ENCODE data around the gene DHCR7. TPM values are rescaled to one million over a fixed set of nuclear protein-coding genes. Genes with fewer than 3 reads are reported as not detected.

The DHCR7 gene
- total RNA-seq, 1 donor from 2014 or later, result 31.2 TPM

- DNase-seq (ENCODE audit: low spot score), result no peak
- intact Hi-C loops (cut with DNase I), result no loop called here
Observed at GRCh38 chr11:71395263-71395560, 53.0 kb downstream of the DHCR7 start.

DNA sequence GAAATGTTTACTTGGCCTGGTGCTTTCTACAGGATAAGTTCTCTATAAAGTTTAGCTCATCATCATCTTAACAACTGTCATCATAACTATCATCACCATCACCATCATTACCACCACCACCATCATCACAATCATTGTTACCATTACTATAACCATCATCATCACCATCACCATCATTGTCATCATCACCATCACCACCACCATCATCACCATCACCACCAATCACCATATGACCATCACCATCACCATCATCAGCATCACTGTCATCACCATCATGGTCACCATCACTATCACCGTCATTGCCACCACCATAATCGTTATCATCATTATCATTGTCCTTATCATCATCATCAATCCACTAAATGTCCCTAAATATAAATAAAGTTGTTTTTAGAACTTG lies 54.9 kb downstream of the DHCR7 start:
- no peak for DNase-seq (ENCODE audit: low spot score)
- intact Hi-C loops (cut with DNase I), result no loop called here

GRCh38 chr11:71391796-71392195 lies 56.4 kb downstream of the DHCR7 start:
- DNase-seq (ENCODE audit: low spot score), result no peak
- intact Hi-C loops (cut with DNase I), result no loop called here

DNA sequence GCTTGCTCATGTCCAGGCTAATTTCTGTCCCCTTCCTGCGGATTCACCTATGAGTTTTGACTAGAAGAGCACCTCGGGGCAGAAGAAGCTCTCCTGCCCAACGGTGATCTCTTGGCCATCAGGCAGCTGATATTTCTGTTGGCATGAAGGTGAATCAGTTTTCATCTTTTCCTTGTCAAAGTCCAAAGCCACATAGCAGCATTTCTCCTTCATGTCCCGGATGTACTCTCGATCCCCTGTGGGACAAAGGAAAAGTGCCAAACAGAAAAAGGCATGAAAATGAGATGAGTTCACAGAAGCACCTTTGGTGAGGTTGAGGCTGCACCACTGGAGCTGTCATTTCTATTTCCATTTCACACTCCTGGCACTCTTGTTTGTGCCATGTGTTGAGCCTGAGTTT lies 56.8 kb downstream of the DHCR7 start:
- intact Hi-C loops (cut with DNase I), result no loop called here
- no peak for DNase-seq (ENCODE audit: low spot score)

- intact Hi-C loops (cut with DNase I), result no loop called here
- DNase-seq (ENCODE audit: low spot score), result no peak
Observed at GRCh38 chr11:71388637-71389235, 59.5 kb downstream of the DHCR7 start.

DNA sequence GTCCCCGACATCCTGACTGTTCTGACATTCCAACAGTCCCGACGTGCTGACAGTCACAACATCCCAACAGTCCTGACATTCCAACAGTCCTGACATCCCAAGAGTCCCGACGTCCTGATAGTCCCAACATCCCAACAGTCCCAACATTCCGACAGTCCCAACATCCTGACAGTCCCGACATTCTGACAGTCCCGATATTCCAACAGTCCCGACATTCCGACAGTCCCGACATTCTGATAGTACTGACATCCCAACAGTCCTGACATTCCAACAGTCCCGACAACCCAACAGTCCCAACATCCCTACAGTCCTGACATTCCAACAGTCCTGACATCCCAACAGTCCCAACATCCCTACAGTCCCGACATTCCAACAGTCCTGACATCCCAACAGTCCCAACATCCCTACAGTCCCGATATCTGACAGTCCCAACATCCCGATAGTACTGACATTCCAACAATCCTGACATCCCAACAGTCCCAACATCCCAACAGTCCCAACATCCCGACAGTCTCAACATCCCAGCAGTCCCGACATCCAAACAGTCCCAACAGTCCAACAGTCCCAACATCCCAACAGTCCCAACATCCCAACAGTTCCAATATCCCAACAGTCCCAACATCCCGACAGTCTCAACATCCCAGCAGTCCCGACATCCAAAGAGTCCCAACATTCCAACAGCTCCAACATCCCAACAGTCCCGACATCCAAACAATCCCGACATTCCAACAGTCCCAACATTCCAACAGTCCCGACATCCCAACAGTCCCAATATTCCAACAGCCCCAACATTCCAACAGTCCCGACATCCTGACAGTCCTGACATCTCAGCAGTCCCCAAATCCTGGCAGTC lies 60.2 kb downstream of the DHCR7 start:
- intact Hi-C loops (cut with DNase I), result no loop called here
- DNase-seq (ENCODE audit: low spot score), result no peak

DNA sequence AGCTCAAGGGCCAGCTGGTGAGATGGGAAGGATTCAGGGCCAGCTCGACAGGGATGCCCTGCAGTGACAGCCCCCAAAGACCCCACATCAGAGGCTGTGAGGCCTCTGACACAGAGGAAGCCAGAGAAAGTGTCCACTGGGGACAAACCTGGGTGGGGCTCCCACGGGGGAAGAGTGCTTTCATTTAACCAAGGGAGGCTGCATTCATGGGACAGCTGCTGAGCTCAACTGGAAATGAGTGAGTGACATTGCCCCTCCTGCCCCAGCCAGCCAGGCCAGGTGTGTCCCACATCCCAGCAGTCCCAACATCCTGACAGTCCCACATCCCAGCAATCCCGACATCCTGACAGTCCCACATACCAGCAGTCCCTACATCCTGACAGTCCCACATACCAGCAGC lies 61.0 kb downstream of the DHCR7 start:
- DNase-seq (ENCODE audit: low spot score), result no peak
- intact Hi-C loops (cut with DNase I), result no loop called here

DNA sequence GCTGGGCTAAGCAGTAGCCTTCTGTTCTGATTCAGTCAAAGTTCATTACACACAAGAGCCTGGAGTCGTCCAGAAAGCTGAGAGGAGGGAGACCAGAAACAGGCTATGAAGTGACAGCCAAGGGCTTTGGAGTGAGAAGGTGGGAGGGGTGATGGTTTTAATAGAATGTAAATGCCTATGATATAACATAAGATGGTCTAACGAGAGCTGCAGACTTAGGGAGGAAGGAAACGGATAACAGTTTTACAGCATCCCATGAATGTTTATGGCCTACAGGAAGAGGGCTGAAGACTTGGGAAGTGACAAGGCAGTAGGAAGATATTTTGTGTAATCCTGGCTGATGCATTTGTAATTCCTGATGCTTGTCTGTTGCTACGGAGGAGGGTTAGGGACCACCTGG lies 62.0 kb downstream of the DHCR7 start:
- intact Hi-C loops (cut with DNase I), result no loop called here
- DNase-seq (ENCODE audit: low spot score), result no peak

- intact Hi-C loops (cut with DNase I), result no loop called here
- no peak for DNase-seq (ENCODE audit: low spot score)
Observed at GRCh38 chr11:71385091-71385490, 63.1 kb downstream of the DHCR7 start.

DNA sequence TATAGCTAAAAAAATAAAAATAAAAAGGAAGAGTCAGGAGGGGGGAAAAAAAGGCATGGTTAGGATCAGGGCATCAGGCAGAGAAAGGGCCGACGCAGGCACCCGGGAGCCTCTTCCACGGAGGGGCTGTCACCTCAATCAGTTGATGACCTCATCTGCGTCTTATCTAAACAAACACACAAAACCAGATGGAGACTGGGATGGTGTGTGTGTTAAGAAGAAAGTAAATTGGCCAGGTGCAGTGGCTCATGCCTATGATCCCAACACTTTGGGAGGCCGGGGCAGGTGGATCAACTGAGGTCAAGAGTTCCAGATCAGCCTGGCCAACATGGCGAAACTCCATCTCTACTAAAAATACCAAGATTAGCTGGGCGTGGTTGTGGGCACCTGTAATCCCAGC lies 63.6 kb downstream of the DHCR7 start:
- DNase-seq (ENCODE audit: low spot score), result no peak
- intact Hi-C loops (cut with DNase I), result no loop called here

Small RNAs within 50 kb of the gene (microRNA-seq; reads per million reads assigned to microRNA genes)
- not detected for gene MIR6754

Other genes starting within 250 kb of the DHCR7 start
- gene SHANK2, start 195.8 kb downstream of the DHCR7 start, total RNA-seq, result 0.11 TPM
- 22.0 TPM for gene NADSYN1, start 4.8 kb upstream of the DHCR7 start, total RNA-seq
- gene KRTAP5-7, start 78.9 kb upstream of the DHCR7 start, total RNA-seq, result not detected
- not detected for gene KRTAP5-8, start 89.6 kb upstream of the DHCR7 start, total RNA-seq
- gene KRTAP5-9, start 100.0 kb upstream of the DHCR7 start, total RNA-seq, result not detected
- not detected for gene KRTAP5-10, start 117.2 kb upstream of the DHCR7 start, total RNA-seq
- not detected for gene KRTAP5-11, start 134.5 kb upstream of the DHCR7 start, total RNA-seq